ENCODE results near the gene ALDH1A3.

ALDH1A3 gene

GRCh38 chr15:100903168-100903554 lies 23.5 kb downstream of the ALDH1A3 start:
- Histone ChIP-seq H3K36me3 (no peaks in the 10 kb centered on the region), H3K9me3 (no peaks in the 10 kb centered on the region), H3K4me3 (ENCODE audit: low read depth, low read length) (no peak overlapping the region), H3K27me3 (no peaks in the 10 kb centered on the region), H3K4me1 (peaks cover 7% of the 10 kb centered on the region)
- DNase-seq, result no peak
- TF ChIP-seq CTCF (IDR thresholded peaks at IDR 0.05; ENCODE audit: low read depth, low read length), result no peak

- Histone ChIP-seq H3K27me3 (no peaks in the 10 kb centered on the region), H3K36me3 (no peaks in the 10 kb centered on the region), H3K9me3 (no peaks in the 10 kb centered on the region), H3K4me1 (peaks cover 7% of the 10 kb centered on the region), H3K4me3 (ENCODE audit: low read depth, low read length) (no peak overlapping the region)
- TF ChIP-seq CTCF (IDR thresholded peaks at IDR 0.05; ENCODE audit: low read depth, low read length), result no peak
- DNase-seq, result no peak
These were observed 26.2 kb downstream of the ALDH1A3 start for GRCh38 chr15:100905850-100906249.

DNA sequence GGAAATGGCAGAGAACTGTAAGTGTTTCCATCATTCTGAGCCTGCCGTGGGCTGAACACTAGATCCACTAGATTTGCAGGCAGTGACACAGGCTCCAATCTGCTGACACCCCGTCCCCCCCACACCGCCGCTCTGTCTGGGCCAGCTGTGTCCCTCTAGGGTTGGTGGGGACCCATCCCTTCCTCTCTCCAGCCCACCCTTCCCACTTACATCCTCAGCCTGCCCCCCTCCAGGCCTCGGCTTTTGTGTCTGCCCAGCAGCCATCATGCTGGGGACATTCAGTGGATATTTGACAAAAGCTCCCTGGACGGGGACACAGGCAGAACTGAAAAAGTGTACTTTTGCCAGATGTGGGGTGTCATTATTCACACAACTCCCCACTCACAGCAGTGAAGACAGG lies 28.8 kb downstream of the ALDH1A3 start:
- Histone ChIP-seq H3K36me3 (no peaks in the 10 kb centered on the region), H3K27me3 (no peaks in the 10 kb centered on the region), H3K9me3 (no peaks in the 10 kb centered on the region), H3K4me3 (ENCODE audit: low read depth, low read length) (no peak overlapping the region), H3K4me1 (no peaks in the 10 kb centered on the region)
- DNase-seq, result no peak
- TF ChIP-seq CTCF (IDR thresholded peaks at IDR 0.05; ENCODE audit: low read depth, low read length), result no peak

- no peaks in the 10 kb centered on the region for H3K4me1 ChIP-seq
- no peak overlapping the region for H3K4me3 ChIP-seq (ENCODE audit: low read depth, low read length)
- H3K9me3 ChIP-seq, result no peaks in the 10 kb centered on the region
- no peaks in the 10 kb centered on the region for H3K36me3 ChIP-seq
- TF ChIP-seq CTCF (IDR thresholded peaks at IDR 0.05; ENCODE audit: low read depth, low read length), result no peak
- no peaks in the 10 kb centered on the region for H3K27me3 ChIP-seq
- no peak for DNase-seq
These were observed 29.9 kb downstream of the ALDH1A3 start for GRCh38 chr15:100909565-100909964.

DNA sequence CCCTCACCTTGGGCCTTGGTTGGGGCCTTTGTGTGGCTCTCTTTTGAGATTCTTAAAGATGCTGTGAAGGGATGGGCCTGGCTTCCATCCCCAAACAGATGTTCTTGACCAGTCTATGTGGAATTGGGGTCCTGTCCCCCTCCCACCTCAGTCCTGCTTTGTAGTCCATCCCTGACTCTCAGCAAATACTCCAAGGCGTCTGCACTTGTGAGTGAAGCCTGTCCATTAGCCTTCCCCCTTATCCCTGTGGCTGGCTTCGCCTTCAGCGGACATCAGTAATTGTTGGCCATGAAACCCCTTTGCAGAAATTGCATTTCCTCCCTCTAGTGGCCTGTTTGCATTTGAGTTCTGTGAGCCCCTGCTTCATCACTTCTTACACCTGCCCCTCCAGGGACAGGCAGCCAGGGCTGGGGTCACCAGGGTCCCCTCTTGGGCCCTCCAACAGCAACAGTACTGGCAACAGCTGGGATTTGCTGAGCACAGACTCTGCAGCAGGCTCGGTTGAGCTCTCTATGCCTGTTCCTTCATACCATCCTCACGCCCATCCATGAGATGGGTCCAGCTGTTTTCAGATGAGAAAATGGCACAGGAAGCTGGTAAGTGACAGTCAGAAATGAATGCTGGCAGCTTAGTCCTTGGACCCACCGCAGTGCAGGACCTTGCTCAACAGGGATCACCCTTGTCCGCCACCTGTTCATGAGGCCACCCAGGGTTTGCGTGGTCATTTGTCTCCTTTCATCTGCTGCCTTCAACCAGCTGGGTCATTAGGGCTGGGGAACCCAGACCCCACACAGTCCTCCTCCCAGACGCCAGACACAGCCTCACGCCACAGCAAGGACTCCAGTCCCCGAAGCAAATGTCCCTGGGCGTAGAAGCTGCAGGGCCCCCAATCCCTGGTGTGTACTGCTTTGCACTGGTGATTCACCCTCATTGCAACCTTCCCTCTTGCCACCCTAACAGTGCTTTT lies 30.6 kb downstream of the ALDH1A3 start:
- Histone ChIP-seq H3K4me3 (ENCODE audit: low read depth, low read length) (no peak overlapping the region), H3K36me3 (no peaks in the 10 kb centered on the region), H3K9me3 (no peaks in the 10 kb centered on the region), H3K27me3 (no peaks in the 10 kb centered on the region), H3K4me1 (no peaks in the 10 kb centered on the region)
- DNase-seq, result no peak
- peak; percentile 48 for TF ChIP-seq CTCF (IDR thresholded peaks at IDR 0.05; ENCODE audit: low read depth, low read length)

GRCh38 chr15:100911086-100911485 lies 31.5 kb downstream of the ALDH1A3 start:
- no peak for TF ChIP-seq CTCF (IDR thresholded peaks at IDR 0.05; ENCODE audit: low read depth, low read length)
- Histone ChIP-seq H3K36me3 (no peaks in the 10 kb centered on the region), H3K9me3 (no peaks in the 10 kb centered on the region), H3K4me1 (no peaks in the 10 kb centered on the region), H3K27me3 (no peaks in the 10 kb centered on the region), H3K4me3 (ENCODE audit: low read depth, low read length) (no peak overlapping the region)
- DNase-seq, result no peak
